IMR-90 (cell line): ENCODE data around the gene SMTNL1. TPM values are rescaled to one million over a fixed set of nuclear protein-coding genes. Genes with fewer than 3 reads are reported as not detected.
A peak's percentile ranks its signal among the peaks of the same experiment; 100 is the strongest.

Experiments used
- ATAC-seq: fragments of 200-7000 bp; cut with Tn5 transposase; 2 replicates; pipeline ENCODE4 v1.9.1; 2020; ENCODE audit warnings: low read depth, mild to moderate bottlenecking, moderate library complexity
- BruUV-seq: library from RNA; stranded (reverse); fragments of 400-500 nt; replicated peaks from 2 replicates; lab custom pipeline; 2021; lab: Mats Ljungman, UMichigan
- CTCF ChIA-PET: fragments of 300-600 bp; formaldehyde crosslinking; extraction: SDS; loops from one replicate; lab custom pipeline; 2021; ENCODE audit warnings: antibody characterized with exemption; lab: Yijun Ruan, JAX
- POLR2A ChIA-PET: fragments of 300-600 bp; sonication (Branson Sonifier 250); formaldehyde crosslinking; loops from one replicate; lab custom pipeline; 2022; ENCODE audit warnings: antibody characterized with exemption; ENCODE audit not compliant: unreplicated experiment; lab: Charles Lee
- DNase-seq: peaks from one replicate; pipeline ENCODE4 v3.0.0; 2013
- H2AFZ ChIP-seq: replicated peaks from 2 replicates; pipeline ENCODE3; 2013; ENCODE audit warnings: low read length, mild to moderate bottlenecking; ENCODE audit not compliant: poor library complexity
- H2AK5ac ChIP-seq: 2 replicates; pipeline ENCODE4 v1.6.1; 2013; ENCODE audit warnings: low read depth, low read length, inconsistent platforms
- H2AK9ac ChIP-seq: replicated peaks from 2 replicates; pipeline ENCODE3; 2013; ENCODE audit warnings: mild to moderate bottlenecking, low read depth, low read length, moderate library complexity; ENCODE audit not compliant: poor library complexity
- H2BK120ac ChIP-seq: 2 replicates; pipeline ENCODE4 v1.6.1; 2013; ENCODE audit warnings: low read depth, low read length, inconsistent platforms
- H2BK15ac ChIP-seq: 3 replicates; pipeline ENCODE4 v1.6.1; 2013; ENCODE audit warnings: low read depth, low read length, inconsistent platforms
- H2BK20ac ChIP-seq: 2 replicates; pipeline ENCODE4 v1.6.1; 2013; ENCODE audit warnings: low read depth, mild to moderate bottlenecking, inconsistent platforms, low read length, moderate library complexity
- H2BK5ac ChIP-seq: 2 replicates; pipeline ENCODE4 v1.6.1; 2013; ENCODE audit warnings: mild to moderate bottlenecking, low read depth, low read length, inconsistent platforms; ENCODE audit not compliant: poor library complexity, severe bottlenecking
- H3K14ac ChIP-seq: replicated peaks from 2 replicates; pipeline ENCODE4 v1.6.1; 2013; ENCODE audit warnings: low read depth, low read length, inconsistent platforms
- H3K18ac ChIP-seq: 2 replicates; pipeline ENCODE4 v1.6.1; 2013; ENCODE audit warnings: low read depth, low read length, control low read depth
- H3K23ac ChIP-seq: 2 replicates; pipeline ENCODE4 v1.6.1; 2013; ENCODE audit warnings: low read depth, low read length, inconsistent platforms
- H3K27ac ChIP-seq: 2 replicates; pipeline ENCODE4 v1.5.1; 2013; ENCODE audit warnings: mild to moderate bottlenecking, control low read depth, low read length; ENCODE audit not compliant: insufficient read depth
- H3K27me3 ChIP-seq: 2 replicates; pipeline ENCODE4 v1.6.1; 2013; ENCODE audit warnings: low read length; ENCODE audit not compliant: control insufficient read depth, insufficient read depth
- H3K36me3 ChIP-seq: 2 replicates; pipeline ENCODE4 v1.6.1; 2013; ENCODE audit warnings: low read length, mixed read lengths; ENCODE audit not compliant: control insufficient read depth, insufficient read depth
- H3K4ac ChIP-seq: 2 replicates; pipeline ENCODE4 v1.6.1; 2013; ENCODE audit warnings: low read depth, low read length, inconsistent platforms
- H3K4me1 ChIP-seq: 2 replicates; pipeline ENCODE4 v1.6.1; 2013; ENCODE audit warnings: low read length, mixed read lengths; ENCODE audit not compliant: control insufficient read depth, insufficient read depth
- H3K4me2 ChIP-seq: 2 replicates; pipeline ENCODE4 v1.6.1; 2013; ENCODE audit warnings: low read depth, mild to moderate bottlenecking, control low read depth, low read length, moderate library complexity
- H3K4me3 ChIP-seq: 2 replicates; pipeline ENCODE4 v1.5.1; 2013; ENCODE audit warnings: low read depth, mild to moderate bottlenecking, control low read depth, low read length, moderate library complexity; ENCODE audit not compliant: insufficient read depth
- H3K56ac ChIP-seq: 2 replicates; pipeline ENCODE4 v1.6.1; 2013; ENCODE audit warnings: low read length, inconsistent platforms; ENCODE audit not compliant: insufficient read depth; ENCODE audit errors: extremely low read depth
- H3K79me1 ChIP-seq, 2 experiments: 2 replicates each; pipeline ENCODE4 v1.6.1; 2013; ENCODE audit warnings: low read length in 2 of 2, inconsistent platforms in 1 of 2, low read depth in 1 of 2
- H3K9ac ChIP-seq: 2 replicates; pipeline ENCODE4 v1.6.1; 2013; ENCODE audit warnings: low read depth, low read length, control low read depth
- H3K9me1 ChIP-seq: 2 replicates; pipeline ENCODE4 v1.6.1; 2013; ENCODE audit warnings: low read length, inconsistent platforms; ENCODE audit not compliant: insufficient read depth
- H3K9me3 ChIP-seq: 2 replicates; pipeline ENCODE4 v1.6.1; 2013; ENCODE audit warnings: low read length; ENCODE audit not compliant: control insufficient read depth, insufficient read depth
- H4K20me1 ChIP-seq: 2 replicates; pipeline ENCODE4 v1.6.1; 2013; ENCODE audit warnings: low read length, inconsistent platforms; ENCODE audit not compliant: insufficient read depth
- H4K5ac ChIP-seq: 2 replicates; pipeline ENCODE4 v1.6.1; 2013; ENCODE audit warnings: mild to moderate bottlenecking, low read depth, low read length, control low read depth
- H4K8ac ChIP-seq, 2 experiments: 2 replicates each; pipeline ENCODE4 v1.6.1; 2013; ENCODE audit warnings: low read depth in 2 of 2, low read length in 2 of 2, control low read depth in 1 of 2, inconsistent platforms in 1 of 2
- H4K91ac ChIP-seq: 2 replicates; pipeline ENCODE4 v1.6.1; 2013; ENCODE audit warnings: low read depth, low read length, inconsistent platforms; ENCODE audit not compliant: insufficient read depth
- BHLHE40 ChIP-seq: fragments of 150-350 bp; IDR thresholded peaks from 2 replicates; pipeline ENCODE4 v1.6.1; 2016; ENCODE audit warnings: mild to moderate bottlenecking, low read depth, low read length
- CEBPB ChIP-seq: IDR thresholded peaks from 2 replicates; pipeline ENCODE4 v1.6.1; 2012; ENCODE audit warnings: low read depth, low read length, improper control_type of control experiment
- CHD1 ChIP-seq: IDR thresholded peaks from 2 replicates; pipeline ENCODE4 v1.6.1; 2012; ENCODE audit warnings: low read depth, low read length, improper control_type of control experiment
- FOS ChIP-seq: fragments of 150-350 bp; IDR thresholded peaks from 2 replicates; pipeline ENCODE4 v1.6.1; 2016; ENCODE audit warnings: low read depth, low read length
- MAFK ChIP-seq: IDR thresholded peaks from 2 replicates; pipeline ENCODE4 v1.6.1; 2012; ENCODE audit warnings: low read depth, low read length, improper control_type of control experiment
- MAZ ChIP-seq: IDR thresholded peaks from 2 replicates; pipeline ENCODE4 v1.6.1; 2012; ENCODE audit warnings: low read depth, mild to moderate bottlenecking, low read length, improper control_type of control experiment, moderate library complexity, borderline replicate concordance
- MXI1 ChIP-seq: IDR thresholded peaks from 2 replicates; pipeline ENCODE4 v1.6.1; 2012; ENCODE audit warnings: low read depth, mild to moderate bottlenecking, low read length, moderate library complexity, borderline replicate concordance
- NFE2L2 ChIP-seq: fragments of 150-350 bp; IDR thresholded peaks from 2 replicates; pipeline ENCODE4 v1.6.1; 2016; ENCODE audit warnings: low read depth, mild to moderate bottlenecking, low read length
- POLR2A ChIP-seq: IDR thresholded peaks from 2 replicates; pipeline ENCODE4 v1.6.1; 2012; ENCODE audit warnings: mild to moderate bottlenecking, low read depth, low read length
- RAD21 ChIP-seq: IDR thresholded peaks from 2 replicates; pipeline ENCODE4 v1.6.1; 2012; ENCODE audit warnings: low read length, improper control_type of control experiment
- RCOR1 ChIP-seq: IDR thresholded peaks from 2 replicates; pipeline ENCODE4 v1.6.1; 2012; ENCODE audit warnings: mild to moderate bottlenecking, low read length, improper control_type of control experiment; ENCODE audit not compliant: insufficient replicate concordance
- RFX5 ChIP-seq: IDR thresholded peaks from 2 replicates; pipeline ENCODE4 v1.8.0; 2012; ENCODE audit warnings: low read depth, mild to moderate bottlenecking, low read length, moderate library complexity
- WGBS, 2 experiments: methylation state at CpG; one replicate each; pipeline versions ENCODE4 v1.1.5 to v1.1.7; 2013; ENCODE audit warnings: missing lambda C conversion rate in 2 of 2; ENCODE audit not compliant: insufficient read length in 1 of 2; ENCODE audit errors: extremely low coverage in 2 of 2; 5-methylcytosine and 5-hydroxymethylcytosine counted together
- dilution Hi-C: fragments of 300-500 bp; cut with HindIII; formaldehyde crosslinking; loops from one replicate; pipeline ENCODE4 v1.14.3; 2018; ENCODE audit warnings: low sequenced_read_pairs; ENCODE audit not compliant: unreplicated experiment
- in situ Hi-C: fragments of 300-500 bp; cut with MboI; formaldehyde crosslinking; loops from 3 replicates; pipeline ENCODE4 v1.14.3; 2019; ENCODE audit warnings: low sequenced_read_pairs, inconsistent platforms, mixed read lengths
- intact Hi-C: fragments of 100-400 bp; cut with micrococcal nuclease; formaldehyde crosslinking; loops from 2 replicates; pipeline ENCODE4 v1.10.0; 2022
- polyA plus RNA-seq, 3 experiments: library from polyadenylated mRNA; depleted of rRNA; stranded (reverse); fragments of >200 nt; gene quantifications; 2 replicates each; pipeline ENCODE4 v1.2.3, GENCODE V29; 2012; ENCODE audit warnings: low replicate concordance in 1 of 3
- total RNA-seq: library from RNA; depleted of rRNA; stranded (reverse); fragments of >200 nt; gene quantifications from 2 replicates; pipeline ENCODE4 v1.2.3, GENCODE V29; 2012
- TF ChIP-seq, protein P1 (sequence below): conservative IDR thresholded peaks from 2 replicates; pipeline ENCODE4 v1.5.1; 2012; ENCODE audit warnings: mild to moderate bottlenecking, low read depth, low read length, improper control_type of control experiment
- TF ChIP-seq, protein P2 (sequence below): fragments of 150-350 bp; IDR thresholded peaks from 2 replicates; pipeline ENCODE4 v1.6.1; 2016; ENCODE audit warnings: low read depth, mild to moderate bottlenecking, low read length, moderate library complexity, borderline replicate concordance

The SMTNL1 gene
- total and polyA plus RNA-seq, 2 of the 4 experiments (the other 2 are of a cell fraction): not detected

DNA sequence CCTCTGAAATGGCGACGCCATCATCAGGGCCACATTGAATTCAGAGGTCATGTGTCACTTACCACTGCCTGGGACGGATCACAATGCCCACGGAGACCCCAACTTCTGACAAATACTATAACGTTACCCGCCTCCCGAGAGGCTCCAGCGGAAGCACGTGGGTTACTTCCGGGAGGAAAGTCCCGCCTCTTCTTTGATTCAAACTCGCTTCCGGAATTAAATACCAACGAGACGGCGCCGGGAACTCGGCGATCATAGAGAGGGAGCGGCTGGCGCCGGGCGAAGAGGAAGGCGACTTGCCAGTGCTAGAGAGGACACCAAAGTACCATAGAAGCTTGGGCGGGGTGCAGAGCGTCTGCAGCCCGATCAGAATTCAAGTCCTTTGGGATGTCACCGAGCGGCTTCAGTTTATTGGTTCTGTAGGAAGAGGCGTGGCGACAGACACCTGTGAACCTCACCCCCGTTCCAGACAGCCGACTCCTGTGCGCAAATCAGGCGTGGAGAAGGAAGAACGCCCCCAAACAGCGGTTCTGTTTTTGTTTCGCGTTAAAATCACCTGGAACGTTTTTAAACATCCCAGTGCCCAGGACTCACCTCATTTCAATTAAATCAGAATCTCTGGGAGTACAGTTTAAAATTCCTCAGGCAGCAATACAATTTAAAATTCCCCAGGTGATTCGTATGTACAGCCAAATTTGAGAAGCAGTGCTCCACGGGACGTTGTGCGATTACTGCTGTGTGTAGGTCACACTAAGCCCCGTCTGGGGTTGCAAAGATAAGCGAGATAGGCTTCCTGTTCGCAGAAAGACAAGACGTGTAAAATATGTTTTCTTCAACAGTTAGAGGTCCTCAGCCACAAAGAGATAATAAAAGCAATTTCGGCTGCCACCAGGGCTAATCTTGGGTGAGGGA, 6.5 kb upstream of the SMTNL1 start, which contains the start of gene TIMM10:
Gene TIMM10, minus strand, starts transcription at position 159 of the 912 bp plus-strand sequence. CDS start 565 bp downstream, outside the sequence.
- peak within 1 kb of the TSS; percentile 48; the same call in 1 of the 2 replicates for H2BK120ac ChIP-seq
- peak within 1 kb of the TSS; percentile 82 for H4K91ac ChIP-seq
- H2AFZ ChIP-seq: peak within 1 kb of the TSS; percentile 100
- in situ Hi-C loops: no loop called here
- H3K14ac ChIP-seq: peak within 1 kb of the TSS; percentile 98
- dilution Hi-C loops: no loop called here
- no peak within 1 kb of the TSS; the same call in 2 of the 3 replicates for H2BK15ac ChIP-seq
- H2BK20ac ChIP-seq: no peak within 1 kb of the TSS
- H2AK5ac ChIP-seq: peak within 1 kb of the TSS; percentile 93
- H3K4me1 ChIP-seq: peaks cover 5% of the 10 kb centered on the region; the same call in 1 of the 2 replicates
- POLR2A ChIA-PET: interaction anchor here (0.7 kb wide), 1 partner anchor 114 kb away, joined by 4 read pairs; no protein-coding TSS in a partner anchor
- peaks cover 21 to 33% of the 10 kb centered on the region in 2 experiments for H3K79me1 ChIP-seq
- H3K36me3 ChIP-seq: peaks cover 4% of the 10 kb centered on the region; the same call in 1 of the 2 replicates
- no peaks in the 10 kb centered on the region for H3K9me1 ChIP-seq
- BruUV-seq: no TSS peak
- DNase-seq (peak; percentile 95), ATAC-seq (peak; percentile 98)
- peak within 1 kb of the TSS; percentile 90 for H2AK9ac ChIP-seq
- peak within 1 kb of the TSS; percentile 57 for H2BK5ac ChIP-seq
- peak within 1 kb of the TSS; percentile 95 for H3K23ac ChIP-seq
- no peaks in the 10 kb centered on the region for H3K9me3 ChIP-seq
- H3K4ac ChIP-seq: peak within 1 kb of the TSS; percentile 91
- peak within 1 kb of the TSS; percentile 76 for H4K5ac ChIP-seq
- peaks cover 3% of the 10 kb centered on the region for H3K27me3 ChIP-seq
- H3K4me3 ChIP-seq: peak within 1 kb of the TSS; percentile 80
- CTCF ChIA-PET: interaction anchor here (0.9 kb wide), 1 partner anchor 36 kb away, joined by 3 read pairs; no protein-coding TSS in a partner anchor
- WGBS, 2 experiments: 0% methylated on average over 39 of the region's 49 CpGs; no CpG with 5 or more reads in 1 of the 2 experiments
- H3K9ac ChIP-seq: peak within 1 kb of the TSS; percentile 92
- H3K56ac ChIP-seq: peak within 1 kb of the TSS; percentile 84
- H4K8ac ChIP-seq: peak within 1 kb of the TSS; percentile 89 to 97
- H3K4me2 ChIP-seq: peak within 1 kb of the TSS; percentile 94
- H4K20me1 ChIP-seq: peaks cover 8% of the 10 kb centered on the region; the same call in 1 of the 2 replicates
- H3K27ac ChIP-seq: peak within 1 kb of the TSS; percentile 78
- H3K18ac ChIP-seq: no peak within 1 kb of the TSS
- intact Hi-C loops: loop anchor here (1.0 kb wide), 1 partner anchor 110 kb away; no protein-coding TSS in a partner anchor
- TF ChIP-seq NFE2L2 (no peak), MXI1 (peak; percentile 98), FOS (no peak), CHD1 (no peak), MAZ (no peak; the same call in 1 of the 2 replicates), CEBPB (no peak), MAFK (no peak), RCOR1 (no peak), RAD21 (no peak), RFX5 (no peak), POLR2A (peak; percentile 22; the same call in 1 of the 2 replicates), BHLHE40 (no peak)
- TF ChIP-seq, protein P1, sequence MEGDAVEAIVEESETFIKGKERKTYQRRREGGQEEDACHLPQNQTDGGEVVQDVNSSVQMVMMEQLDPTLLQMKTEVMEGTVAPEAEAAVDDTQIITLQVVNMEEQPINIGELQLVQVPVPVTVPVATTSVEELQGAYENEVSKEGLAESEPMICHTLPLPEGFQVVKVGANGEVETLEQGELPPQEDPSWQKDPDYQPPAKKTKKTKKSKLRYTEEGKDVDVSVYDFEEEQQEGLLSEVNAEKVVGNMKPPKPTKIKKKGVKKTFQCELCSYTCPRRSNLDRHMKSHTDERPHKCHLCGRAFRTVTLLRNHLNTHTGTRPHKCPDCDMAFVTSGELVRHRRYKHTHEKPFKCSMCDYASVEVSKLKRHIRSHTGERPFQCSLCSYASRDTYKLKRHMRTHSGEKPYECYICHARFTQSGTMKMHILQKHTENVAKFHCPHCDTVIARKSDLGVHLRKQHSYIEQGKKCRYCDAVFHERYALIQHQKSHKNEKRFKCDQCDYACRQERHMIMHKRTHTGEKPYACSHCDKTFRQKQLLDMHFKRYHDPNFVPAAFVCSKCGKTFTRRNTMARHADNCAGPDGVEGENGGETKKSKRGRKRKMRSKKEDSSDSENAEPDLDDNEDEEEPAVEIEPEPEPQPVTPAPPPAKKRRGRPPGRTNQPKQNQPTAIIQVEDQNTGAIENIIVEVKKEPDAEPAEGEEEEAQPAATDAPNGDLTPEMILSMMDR: no peak
- TF ChIP-seq, protein P2, sequence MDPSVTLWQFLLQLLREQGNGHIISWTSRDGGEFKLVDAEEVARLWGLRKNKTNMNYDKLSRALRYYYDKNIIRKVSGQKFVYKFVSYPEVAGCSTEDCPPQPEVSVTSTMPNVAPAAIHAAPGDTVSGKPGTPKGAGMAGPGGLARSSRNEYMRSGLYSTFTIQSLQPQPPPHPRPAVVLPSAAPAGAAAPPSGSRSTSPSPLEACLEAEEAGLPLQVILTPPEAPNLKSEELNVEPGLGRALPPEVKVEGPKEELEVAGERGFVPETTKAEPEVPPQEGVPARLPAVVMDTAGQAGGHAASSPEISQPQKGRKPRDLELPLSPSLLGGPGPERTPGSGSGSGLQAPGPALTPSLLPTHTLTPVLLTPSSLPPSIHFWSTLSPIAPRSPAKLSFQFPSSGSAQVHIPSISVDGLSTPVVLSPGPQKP: no peak
